ENCODE measurements around the gene PGP.

- TF ChIP-seq, protein P1, sequence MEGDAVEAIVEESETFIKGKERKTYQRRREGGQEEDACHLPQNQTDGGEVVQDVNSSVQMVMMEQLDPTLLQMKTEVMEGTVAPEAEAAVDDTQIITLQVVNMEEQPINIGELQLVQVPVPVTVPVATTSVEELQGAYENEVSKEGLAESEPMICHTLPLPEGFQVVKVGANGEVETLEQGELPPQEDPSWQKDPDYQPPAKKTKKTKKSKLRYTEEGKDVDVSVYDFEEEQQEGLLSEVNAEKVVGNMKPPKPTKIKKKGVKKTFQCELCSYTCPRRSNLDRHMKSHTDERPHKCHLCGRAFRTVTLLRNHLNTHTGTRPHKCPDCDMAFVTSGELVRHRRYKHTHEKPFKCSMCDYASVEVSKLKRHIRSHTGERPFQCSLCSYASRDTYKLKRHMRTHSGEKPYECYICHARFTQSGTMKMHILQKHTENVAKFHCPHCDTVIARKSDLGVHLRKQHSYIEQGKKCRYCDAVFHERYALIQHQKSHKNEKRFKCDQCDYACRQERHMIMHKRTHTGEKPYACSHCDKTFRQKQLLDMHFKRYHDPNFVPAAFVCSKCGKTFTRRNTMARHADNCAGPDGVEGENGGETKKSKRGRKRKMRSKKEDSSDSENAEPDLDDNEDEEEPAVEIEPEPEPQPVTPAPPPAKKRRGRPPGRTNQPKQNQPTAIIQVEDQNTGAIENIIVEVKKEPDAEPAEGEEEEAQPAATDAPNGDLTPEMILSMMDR (IDR thresholded peaks at IDR 0.05; ENCODE audit: low read length), result no peak
- TF ChIP-seq EZH2 (IDR thresholded peaks at IDR 0.05; ENCODE audit: borderline replicate concordance, low read length), result no peak
Observed at GRCh38 chr16:2199621-2200139, 15.0 kb downstream of the PGP start.
